Esophagus muscularis mucosa (tissue), 3 donors: Measurements from ENCODE around the gene BRD1.

Source experiments
- CTCF ChIP-seq, 3 experiments: fragments of 200-600 bp in 2 of 3; fragments of 450-650 bp in 1 of 3; sonication (generic) in 2 of 3; IDR thresholded peaks; one replicate each; pipeline ENCODE4 v1.5.1; 2017 to 2019; ENCODE audit warnings: antibody characterized with exemption in 3 of 3, mild to moderate bottlenecking in 2 of 3, moderate library complexity in 1 of 3
- POLR2A ChIP-seq: fragments of 450-650 bp; IDR thresholded peaks from one replicate; pipeline ENCODE4 v1.6.1; 2017; ENCODE audit warnings: antibody characterized with exemption, moderate library complexity, mild to moderate bottlenecking, low read depth

DNA sequence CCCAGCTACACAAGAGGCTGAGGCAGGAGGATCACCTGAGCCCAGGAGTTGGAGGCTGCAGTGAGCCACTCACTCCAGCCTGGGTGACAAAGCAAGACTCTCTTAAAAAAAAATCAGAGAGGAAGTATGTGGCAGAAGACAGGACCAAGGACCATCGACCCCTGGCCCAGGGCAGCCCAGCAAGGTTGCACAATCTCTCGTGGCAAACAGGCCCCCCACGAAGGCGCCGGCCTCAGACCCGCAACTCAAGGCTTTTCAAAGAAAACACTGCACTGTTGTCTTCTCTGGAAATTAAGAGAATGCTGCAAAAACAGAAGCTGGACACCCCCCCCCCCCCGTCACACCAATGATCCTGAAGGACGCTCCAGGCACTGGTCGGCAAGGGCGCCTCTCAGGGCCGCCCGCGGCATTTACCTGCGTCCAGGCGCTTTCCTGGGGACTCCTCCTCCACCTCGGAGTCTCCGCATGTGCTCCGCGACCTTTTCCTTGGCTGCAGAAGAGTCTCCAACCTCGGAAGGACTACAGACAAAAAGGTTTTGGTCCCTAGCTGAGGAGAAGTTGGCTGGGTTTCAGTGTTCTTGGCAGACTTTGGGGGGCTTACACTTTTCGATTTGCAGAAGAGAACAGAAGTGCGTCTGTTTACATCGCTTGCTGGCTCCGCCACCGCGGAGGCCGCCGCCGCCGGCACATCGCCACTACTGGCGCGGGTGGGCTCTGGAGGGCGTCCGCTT lies 40.5 kb downstream of the BRD1 start:
- TF ChIP-seq CTCF (IDR thresholded peaks at IDR 0.05) (no peak), POLR2A (no peak)
